ENCODE data around the gene ERG. TPM values are rescaled to one million over a fixed set of nuclear protein-coding genes. Genes with fewer than 3 reads are reported as not detected.

ERG gene
- total RNA-seq, 1 donor from 2014 or later: not detected

- H3K4me3 ChIP-seq: no peak overlapping the region
Observed at GRCh38 chr21:38475519-38475918, 22.8 kb downstream of the ERG start.

GRCh38 chr21:38474796-38475195 is 23.5 kb downstream of the ERG start:
- H3K4me1 ChIP-seq: no peaks in the 10 kb centered on the region
- H3K9me3 ChIP-seq (ENCODE audit: low read depth): no peaks in the 10 kb centered on the region
- no peaks in the 10 kb centered on the region for H3K36me3 ChIP-seq
- DNase-seq (ENCODE audit: low spot score): no peak
- H3K4me3 ChIP-seq: no peak overlapping the region
- no peak overlapping the region for H3K9ac ChIP-seq
- TF ChIP-seq, protein P1, sequence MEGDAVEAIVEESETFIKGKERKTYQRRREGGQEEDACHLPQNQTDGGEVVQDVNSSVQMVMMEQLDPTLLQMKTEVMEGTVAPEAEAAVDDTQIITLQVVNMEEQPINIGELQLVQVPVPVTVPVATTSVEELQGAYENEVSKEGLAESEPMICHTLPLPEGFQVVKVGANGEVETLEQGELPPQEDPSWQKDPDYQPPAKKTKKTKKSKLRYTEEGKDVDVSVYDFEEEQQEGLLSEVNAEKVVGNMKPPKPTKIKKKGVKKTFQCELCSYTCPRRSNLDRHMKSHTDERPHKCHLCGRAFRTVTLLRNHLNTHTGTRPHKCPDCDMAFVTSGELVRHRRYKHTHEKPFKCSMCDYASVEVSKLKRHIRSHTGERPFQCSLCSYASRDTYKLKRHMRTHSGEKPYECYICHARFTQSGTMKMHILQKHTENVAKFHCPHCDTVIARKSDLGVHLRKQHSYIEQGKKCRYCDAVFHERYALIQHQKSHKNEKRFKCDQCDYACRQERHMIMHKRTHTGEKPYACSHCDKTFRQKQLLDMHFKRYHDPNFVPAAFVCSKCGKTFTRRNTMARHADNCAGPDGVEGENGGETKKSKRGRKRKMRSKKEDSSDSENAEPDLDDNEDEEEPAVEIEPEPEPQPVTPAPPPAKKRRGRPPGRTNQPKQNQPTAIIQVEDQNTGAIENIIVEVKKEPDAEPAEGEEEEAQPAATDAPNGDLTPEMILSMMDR (IDR thresholded peaks at IDR 0.05): no peak
- TF ChIP-seq EZH2phosphoT487 (IDR thresholded peaks at IDR 0.05) (no peak), EZH2 (IDR thresholded peaks at IDR 0.05) (no peak)
- no peak overlapping the region for H3K27ac ChIP-seq
- H3K27me3 Mint-ChIP-seq (ENCODE audit: insufficient read depth, low read depth): no peaks in the 10 kb centered on the region
- H2AFZ ChIP-seq (replicated peaks): no peak overlapping the region
- peaks cover 28% of the 10 kb centered on the region for H3K27me3 ChIP-seq
- no peaks in the 10 kb centered on the region for H3F3A ChIP-seq (ENCODE audit: low read depth)
- no peak overlapping the region for H3K27ac Mint-ChIP-seq
- H3K4me1 Mint-ChIP-seq: peaks cover 30% of the 10 kb centered on the region
- H3K4me3 Mint-ChIP-seq: no peak overlapping the region
- no peaks in the 10 kb centered on the region for H4K20me1 ChIP-seq (ENCODE audit: low read depth)
- no peaks in the 10 kb centered on the region for H3K9me3 Mint-ChIP-seq
- no peaks in the 10 kb centered on the region for H3K36me3 Mint-ChIP-seq
- no peaks in the 10 kb centered on the region for H3K79me2 ChIP-seq (ENCODE audit: low read depth)
- H3K4me2 ChIP-seq: no peak overlapping the region

More at GRCh38 chr21:38475519-38475918, 22.8 kb downstream of the ERG start:
- no peak for DNase-seq (ENCODE audit: low spot score)
- Histone ChIP-seq H3K4me2 (no peak overlapping the region), H3K36me3 (no peaks in the 10 kb centered on the region), H3K9ac (no peak overlapping the region), H3K9me3 (ENCODE audit: low read depth) (no peaks in the 10 kb centered on the region), H3K27me3 (peaks cover 26% of the 10 kb centered on the region), H3K4me1 (no peaks in the 10 kb centered on the region), H4K20me1 (ENCODE audit: low read depth) (no peaks in the 10 kb centered on the region), H3K27ac (no peak overlapping the region), H2AFZ (replicated peaks) (no peak overlapping the region), H3K79me2 (ENCODE audit: low read depth) (no peaks in the 10 kb centered on the region), H3F3A (ENCODE audit: low read depth) (no peaks in the 10 kb centered on the region)
- Mint-ChIP-seq H3K36me3 (no peaks in the 10 kb centered on the region), H3K9me3 (no peaks in the 10 kb centered on the region), H3K27ac (no peak overlapping the region), H3K27me3 (ENCODE audit: insufficient read depth, low read depth) (no peaks in the 10 kb centered on the region), H3K4me1 (peaks cover 30% of the 10 kb centered on the region), H3K4me3 (no peak overlapping the region)
- TF ChIP-seq, protein P1 (IDR thresholded peaks at IDR 0.05): no peak
- TF ChIP-seq EZH2phosphoT487 (IDR thresholded peaks at IDR 0.05): no peak
- no peak for TF ChIP-seq EZH2 (IDR thresholded peaks at IDR 0.05)

- H3K4me1 Mint-ChIP-seq: peaks cover 30% of the 10 kb centered on the region
- TF ChIP-seq EZH2 (IDR thresholded peaks at IDR 0.05): no peak
- TF ChIP-seq, protein P1 (IDR thresholded peaks at IDR 0.05): no peak
- TF ChIP-seq EZH2phosphoT487 (IDR thresholded peaks at IDR 0.05): no peak
- H4K20me1 ChIP-seq (ENCODE audit: low read depth): no peaks in the 10 kb centered on the region
- no peaks in the 10 kb centered on the region for H3K9me3 Mint-ChIP-seq
- no peaks in the 10 kb centered on the region for H3K4me1 ChIP-seq
- no peak overlapping the region for H3K4me3 ChIP-seq
- no peak overlapping the region for H3K27ac ChIP-seq
- no peak for DNase-seq (ENCODE audit: low spot score)
- no peak overlapping the region for H3K9ac ChIP-seq
- H3K4me2 ChIP-seq: no peak overlapping the region
- peaks cover 28% of the 10 kb centered on the region for H3K27me3 ChIP-seq
- no peak overlapping the region for H2AFZ ChIP-seq (replicated peaks)
- no peaks in the 10 kb centered on the region for H3K36me3 ChIP-seq
- H3K27ac Mint-ChIP-seq: no peak overlapping the region
- H3K27me3 Mint-ChIP-seq (ENCODE audit: insufficient read depth, low read depth): no peaks in the 10 kb centered on the region
- H3K79me2 ChIP-seq (ENCODE audit: low read depth): no peaks in the 10 kb centered on the region
- no peaks in the 10 kb centered on the region for H3F3A ChIP-seq (ENCODE audit: low read depth)
- no peaks in the 10 kb centered on the region for H3K9me3 ChIP-seq (ENCODE audit: low read depth)
- no peak overlapping the region for H3K4me3 Mint-ChIP-seq
- H3K36me3 Mint-ChIP-seq: no peaks in the 10 kb centered on the region
Observed at GRCh38 chr21:38474124-38474523, 24.2 kb downstream of the ERG start.

Measured in neural progenitor cell (in vitro differentiated cells).